Lower leg skin (tissue), 3 donors: ENCODE results near the gene PDCD1LG2.

Experiments used
- POLR2A ChIP-seq, 2 donors: fragments of 450-650 bp; IDR thresholded peaks; one replicate each; pipeline ENCODE4 v1.6.1; 2016 to 2017; ENCODE audit warnings: antibody characterized with exemption in 2 of 2, mild to moderate bottlenecking in 1 of 2, moderate library complexity in 1 of 2
- TF ChIP-seq, protein P1 (sequence below), 3 donors: fragments of 450-650 bp; IDR thresholded peaks; one replicate each; pipeline ENCODE4 v1.5.1; 2016; ENCODE audit warnings: antibody characterized with exemption in 3 of 3, mild to moderate bottlenecking in 3 of 3, moderate library complexity in 2 of 3

DNA sequence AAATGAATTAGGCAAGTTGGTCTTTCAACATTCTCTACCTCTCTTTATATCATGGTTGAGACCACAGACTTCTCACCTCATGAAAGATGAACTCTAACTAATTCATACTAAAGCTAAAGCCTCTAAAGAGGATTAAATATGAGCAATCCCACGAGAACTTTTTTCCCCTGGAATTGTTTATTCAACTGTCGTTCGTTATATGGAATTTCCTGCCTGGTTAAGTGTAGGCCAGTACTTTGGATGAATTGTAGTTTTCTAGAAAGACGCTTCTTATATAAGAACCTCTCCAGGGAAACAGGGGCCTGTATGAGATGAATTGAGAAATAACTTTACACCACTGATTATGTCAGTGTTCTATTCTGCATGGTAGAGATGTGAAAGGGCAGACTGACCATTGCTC lies 42.9 kb downstream of the PDCD1LG2 start:
- TF ChIP-seq, protein P1, sequence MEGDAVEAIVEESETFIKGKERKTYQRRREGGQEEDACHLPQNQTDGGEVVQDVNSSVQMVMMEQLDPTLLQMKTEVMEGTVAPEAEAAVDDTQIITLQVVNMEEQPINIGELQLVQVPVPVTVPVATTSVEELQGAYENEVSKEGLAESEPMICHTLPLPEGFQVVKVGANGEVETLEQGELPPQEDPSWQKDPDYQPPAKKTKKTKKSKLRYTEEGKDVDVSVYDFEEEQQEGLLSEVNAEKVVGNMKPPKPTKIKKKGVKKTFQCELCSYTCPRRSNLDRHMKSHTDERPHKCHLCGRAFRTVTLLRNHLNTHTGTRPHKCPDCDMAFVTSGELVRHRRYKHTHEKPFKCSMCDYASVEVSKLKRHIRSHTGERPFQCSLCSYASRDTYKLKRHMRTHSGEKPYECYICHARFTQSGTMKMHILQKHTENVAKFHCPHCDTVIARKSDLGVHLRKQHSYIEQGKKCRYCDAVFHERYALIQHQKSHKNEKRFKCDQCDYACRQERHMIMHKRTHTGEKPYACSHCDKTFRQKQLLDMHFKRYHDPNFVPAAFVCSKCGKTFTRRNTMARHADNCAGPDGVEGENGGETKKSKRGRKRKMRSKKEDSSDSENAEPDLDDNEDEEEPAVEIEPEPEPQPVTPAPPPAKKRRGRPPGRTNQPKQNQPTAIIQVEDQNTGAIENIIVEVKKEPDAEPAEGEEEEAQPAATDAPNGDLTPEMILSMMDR (IDR thresholded peaks at IDR 0.05): no peak
- TF ChIP-seq POLR2A (IDR thresholded peaks at IDR 0.05): no peak
